Eye (tissue), 1 donor: Measurements from ENCODE around the gene HOXB5.

Experiments
- DNase-seq: peaks from one replicate; pipeline ENCODE4 v3.0.0-alpha.2; 2015

Gene HOXB5

GRCh38 chr17:48588074-48588415 is 5.5 kb downstream of the HOXB5 start:
- DNase-seq: no peak

- no peak for DNase-seq
Measured at GRCh38 chr17:48587276-48588073, 6.1 kb downstream of the HOXB5 start.

GRCh38 chr17:48586355-48587258 is 7.0 kb downstream of the HOXB5 start:
- no peak for DNase-seq

GRCh38 chr17:48584223-48584741 is 9.3 kb downstream of the HOXB5 start:
- DNase-seq: no peak

- DNase-seq: no peak
Measured at GRCh38 chr17:48583708-48584222, 9.8 kb downstream of the HOXB5 start.

- DNase-seq: no peak
Measured at GRCh38 chr17:48582750-48583069, 10.9 kb downstream of the HOXB5 start.

- DNase-seq: peak; percentile 75
Measured at GRCh38 chr17:48579760-48580554, 13.6 kb downstream of the HOXB5 start.

GRCh38 chr17:48579471-48579759 is 14.2 kb downstream of the HOXB5 start:
- DNase-seq: no peak

GRCh38 chr17:48578616-48579470 is 14.7 kb downstream of the HOXB5 start:
- peak; percentile 72 for DNase-seq

- DNase-seq: peak; percentile 72
Measured at GRCh38 chr17:48577946-48578615, 15.5 kb downstream of the HOXB5 start, which contains the start of gene HOXB4. Gene HOXB4, minus strand, starts transcription at chr17:48578350. Its CDS starts 31 bp downstream, at chr17:48578319.

GRCh38 chr17:48577330-48577945 is 16.1 kb downstream of the HOXB5 start:
- DNase-seq: no peak

- peak; percentile 56 for DNase-seq
Measured at GRCh38 chr17:48576479-48577309, 16.9 kb downstream of the HOXB5 start.

- DNase-seq: no peak
Measured at GRCh38 chr17:48575673-48576478, 17.7 kb downstream of the HOXB5 start.

- DNase-seq: peak; percentile 46
Measured at GRCh38 chr17:48575066-48575582, 18.5 kb downstream of the HOXB5 start.

- DNase-seq: no peak
Measured at GRCh38 chr17:48574505-48575065, 19.0 kb downstream of the HOXB5 start.

GRCh38 chr17:48571826-48572417 is 21.7 kb downstream of the HOXB5 start:
- no peak for DNase-seq

- no peak for DNase-seq
Measured at GRCh38 chr17:48571024-48571818, 22.4 kb downstream of the HOXB5 start.
